Fibroblast of the aortic adventitia (primary cell): Measurements from ENCODE around the gene BCDIN3D. TPM values are rescaled to one million over a fixed set of nuclear protein-coding genes. Genes with fewer than 3 reads are reported as not detected.

Source experiments
- DNase-seq: peaks from one replicate; pipeline ENCODE4 v3.0.0-alpha.2; 2010; ENCODE audit warnings: low read depth
- H3K4me3 ChIP-seq: 2 replicates; pipeline ENCODE4 v1.5.1; 2011; ENCODE audit warnings: low read depth, mild to moderate bottlenecking, control low read depth, low read length, moderate library complexity
- total RNA-seq: library from RNA; depleted of rRNA; stranded (reverse); fragments of >200 nt; gene quantifications from 2 replicates; pipeline ENCODE4 v1.2.3, GENCODE V29; 2012; ENCODE audit warnings: low replicate concordance
- TF ChIP-seq, protein P1 (sequence below): IDR thresholded peaks from 2 replicates; pipeline ENCODE4 v1.5.1; 2011; ENCODE audit warnings: mild to moderate bottlenecking, low read length, control low read depth, inconsistent platforms; ENCODE audit not compliant: insufficient read depth

BCDIN3D gene
- total RNA-seq, 1 donor = 4.5 TPM

DNA sequence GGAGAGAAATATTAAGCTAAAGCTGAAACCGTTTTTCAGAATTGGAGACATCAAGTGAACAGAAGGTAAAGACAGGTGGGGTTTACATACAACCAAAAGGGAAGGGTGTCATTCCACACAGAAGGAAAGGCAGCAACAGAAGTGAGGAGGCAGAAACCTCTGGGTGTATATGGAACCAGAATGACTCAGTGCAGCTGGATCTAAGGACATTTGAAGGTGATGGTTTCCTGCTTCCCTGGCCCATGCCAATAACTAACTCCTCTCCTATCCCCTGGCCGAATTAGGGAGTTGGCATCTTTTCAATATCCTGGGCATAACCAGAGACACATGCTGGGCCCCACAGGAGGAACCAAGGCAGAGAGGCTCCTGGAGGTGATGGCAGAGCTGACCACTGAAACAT is 23.1 kb downstream of the BCDIN3D start:
- no peak overlapping the region for H3K4me3 ChIP-seq
- TF ChIP-seq, protein P1, sequence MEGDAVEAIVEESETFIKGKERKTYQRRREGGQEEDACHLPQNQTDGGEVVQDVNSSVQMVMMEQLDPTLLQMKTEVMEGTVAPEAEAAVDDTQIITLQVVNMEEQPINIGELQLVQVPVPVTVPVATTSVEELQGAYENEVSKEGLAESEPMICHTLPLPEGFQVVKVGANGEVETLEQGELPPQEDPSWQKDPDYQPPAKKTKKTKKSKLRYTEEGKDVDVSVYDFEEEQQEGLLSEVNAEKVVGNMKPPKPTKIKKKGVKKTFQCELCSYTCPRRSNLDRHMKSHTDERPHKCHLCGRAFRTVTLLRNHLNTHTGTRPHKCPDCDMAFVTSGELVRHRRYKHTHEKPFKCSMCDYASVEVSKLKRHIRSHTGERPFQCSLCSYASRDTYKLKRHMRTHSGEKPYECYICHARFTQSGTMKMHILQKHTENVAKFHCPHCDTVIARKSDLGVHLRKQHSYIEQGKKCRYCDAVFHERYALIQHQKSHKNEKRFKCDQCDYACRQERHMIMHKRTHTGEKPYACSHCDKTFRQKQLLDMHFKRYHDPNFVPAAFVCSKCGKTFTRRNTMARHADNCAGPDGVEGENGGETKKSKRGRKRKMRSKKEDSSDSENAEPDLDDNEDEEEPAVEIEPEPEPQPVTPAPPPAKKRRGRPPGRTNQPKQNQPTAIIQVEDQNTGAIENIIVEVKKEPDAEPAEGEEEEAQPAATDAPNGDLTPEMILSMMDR = no peak
- DNase-seq = no peak

DNA sequence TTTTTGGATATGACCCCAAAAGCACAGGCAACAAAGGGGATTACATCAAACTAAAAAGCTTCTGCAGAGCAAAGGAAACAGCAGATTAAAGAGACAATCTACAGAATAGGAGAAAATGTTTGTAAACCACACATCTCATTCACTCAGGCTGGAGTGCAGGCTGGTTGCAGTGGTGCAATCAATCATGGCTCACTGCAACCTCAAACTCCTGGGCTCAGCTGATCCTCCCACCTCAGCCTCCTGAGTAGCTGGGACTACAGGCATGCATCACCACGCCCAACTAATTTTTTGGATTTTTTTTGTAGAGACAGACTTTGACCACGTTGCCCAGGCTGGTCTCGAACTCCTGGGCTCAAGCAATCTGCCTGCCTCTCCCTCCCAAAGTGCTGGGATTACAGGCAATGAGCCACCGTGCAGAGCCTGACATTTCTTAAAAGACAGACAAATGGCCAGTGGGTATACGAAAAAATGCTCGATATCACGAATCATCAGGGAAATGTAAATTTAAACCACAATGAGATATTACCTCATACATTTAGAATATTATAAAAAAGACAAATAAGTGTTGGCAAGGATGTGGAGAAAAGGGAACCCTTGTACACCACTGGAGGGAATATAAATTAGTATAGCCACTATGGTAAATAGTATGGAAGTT is 24.5 kb downstream of the BCDIN3D start:
- TF ChIP-seq, protein P1 = no peak
- DNase-seq = no peak

DNA sequence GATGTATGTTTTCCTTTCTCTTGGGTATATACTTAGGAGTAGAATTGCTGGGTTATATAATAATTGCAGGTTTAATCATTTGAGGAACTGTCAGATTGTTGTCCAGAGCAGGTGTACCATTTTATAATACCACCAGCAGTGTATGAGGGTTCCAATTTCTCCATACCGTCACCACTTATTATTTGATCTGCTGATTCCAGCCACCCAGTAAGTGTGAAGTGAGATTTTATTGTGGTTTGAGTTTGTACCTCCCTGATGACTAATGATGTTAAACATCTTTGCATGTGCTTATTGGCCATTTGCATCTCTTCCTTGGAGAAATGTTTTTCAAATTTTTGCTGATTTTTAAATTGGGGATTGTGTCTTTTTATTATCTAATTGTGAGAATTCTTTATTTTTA is 29.8 kb downstream of the BCDIN3D start:
- no peak overlapping the region for H3K4me3 ChIP-seq
- TF ChIP-seq, protein P1 = no peak
- no peak for DNase-seq

More for the DNA sequence above, 24.5 kb downstream of the BCDIN3D start:
- no peak overlapping the region for H3K4me3 ChIP-seq

DNA sequence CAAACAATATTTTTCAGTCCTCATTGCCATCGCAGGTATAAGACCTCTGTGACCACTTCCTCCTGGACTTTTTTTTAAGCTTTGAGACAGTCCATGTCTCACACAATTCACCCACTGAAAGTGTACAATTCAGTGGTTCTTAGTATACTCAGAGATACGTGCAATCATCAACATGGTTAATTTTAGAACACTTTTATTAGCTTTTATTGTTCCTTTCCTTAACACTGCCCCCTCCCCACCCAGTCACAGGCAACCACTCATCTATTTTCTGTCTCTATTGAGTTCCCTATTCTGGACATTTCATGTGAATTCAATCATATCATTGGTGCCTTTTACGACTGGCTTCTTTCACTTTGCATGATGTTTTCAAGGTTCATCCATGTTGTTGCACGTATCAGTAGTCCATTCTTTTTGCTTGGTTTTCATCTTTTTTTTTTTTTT is 30.9 kb downstream of the BCDIN3D start:
- DNase-seq = no peak
- H3K4me3 ChIP-seq = no peak overlapping the region
- TF ChIP-seq, protein P1 = no peak

DNA sequence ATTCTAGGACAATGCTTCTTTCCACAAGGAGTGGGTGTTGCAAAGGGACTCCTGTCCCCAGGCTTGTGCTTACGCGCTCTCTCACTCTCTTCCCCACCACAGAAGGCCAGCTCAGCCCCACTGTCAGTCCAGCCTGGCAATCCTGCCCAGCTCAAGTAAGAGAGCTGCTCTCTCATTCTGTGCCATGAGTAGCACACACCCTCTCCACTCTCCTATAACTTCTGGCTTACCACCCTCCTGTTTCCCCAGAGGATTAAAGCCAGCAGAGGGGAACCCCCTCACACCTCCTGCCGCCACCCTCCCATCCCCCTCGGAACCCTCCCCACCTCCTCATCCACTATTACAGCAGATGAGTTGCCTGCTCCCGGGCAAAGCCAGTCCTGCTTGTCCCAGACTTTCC is 31.8 kb downstream of the BCDIN3D start:
- H3K4me3 ChIP-seq = no peak overlapping the region
- TF ChIP-seq, protein P1 = no peak
- no peak for DNase-seq

DNA sequence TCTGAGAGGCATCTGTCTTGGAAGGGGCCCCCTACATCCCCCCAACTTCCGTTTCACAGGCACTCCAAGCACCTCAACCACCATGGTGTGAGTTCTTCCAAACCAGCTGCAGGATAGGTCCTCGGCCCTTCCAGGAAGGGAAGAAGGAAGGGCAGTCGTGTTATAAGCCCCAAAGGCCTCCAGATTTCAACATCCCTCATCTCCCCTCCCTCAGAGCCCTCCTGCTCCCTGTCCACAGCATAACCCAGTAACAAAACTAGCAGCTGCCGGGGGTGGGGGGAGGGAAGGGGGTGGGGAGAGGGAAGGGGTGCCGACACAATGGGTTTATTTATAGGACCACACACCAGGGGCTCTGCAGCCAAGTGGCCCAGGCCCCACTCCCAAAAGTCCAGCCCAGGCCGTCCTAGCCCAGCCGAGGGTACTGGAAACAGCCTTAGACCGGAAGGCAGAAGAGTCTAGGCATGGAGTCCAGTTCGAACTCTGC is 33.0 kb downstream of the BCDIN3D start:
- TF ChIP-seq, protein P1 = no peak
- no peak for DNase-seq
- H3K4me3 ChIP-seq = no peak overlapping the region
